Heart left ventricle (tissue), 13 donors: ENCODE data around the gene PSEN1.

Source experiments
- CTCF ChIP-seq, 12 donors: fragments of 200-600 bp; sonication (generic) in 4 of 12; IDR thresholded peaks; one replicate each; pipeline versions ENCODE4 v1.5.0 to v1.8.0; 2018 to 2022; ENCODE audit warnings: antibody characterized with exemption in 12 of 12, mild to moderate bottlenecking in 5 of 12
- POLR2A ChIP-seq, 2 donors: fragments of 450-650 bp; IDR thresholded peaks; one replicate each; pipeline ENCODE4 v1.6.1; 2017; ENCODE audit warnings: antibody characterized with exemption in 2 of 2, mild to moderate bottlenecking in 2 of 2, moderate library complexity in 2 of 2
- donor health status: ischemic (EF 13 %, LVEDD 7.1; RV severe dilation, severe dysfunction).
- donor health status: DM: no; HTN: yes; CAD: no.
- donor health status: DM: no; HTN: no; CAD: no.
- donor health status: ischemic (EF 25% LVEDD 6.9; RV normal size, moderate dysfunction).
- donor health status: ischemic (EF 25% LVEDD 5.7; RV mildly dilated, moderate dysfunction).
- donor health status: ischemic (EF 35%, LVEDD 5.7; RV mildly dilated, moderate dysfunction).
- donor health status: nonischemic (EF 11% LVEDD 7.7; RV severe dilation, severe dysfunction).
- donor health status: DM: yes; HTN: yes; CAD: no.
- donor health status: PGD.
- donor health status: ischemic (EF 29% LVEDD 5.4; RV normal size, mild dysfunction).
- donor health status: nonischemic (EF 23%, LVEDD 6.1; RV moderate dilation, normal function).

- TF ChIP-seq CTCF (IDR thresholded peaks at IDR 0.05), result no peak
- TF ChIP-seq POLR2A (IDR thresholded peaks at IDR 0.05), result no peak
These were observed 32.0 kb downstream of the PSEN1 start for GRCh38 chr14:73168274-73168673.
